GM21515 (cell line): Measurements from ENCODE around the gene KRT26.
"Not testable (repeated sequence)": the region's sequence is repeated elsewhere in the genome, so short reads cannot be mapped to it uniquely, and the experiment has no call there.

ENCODE experiments used
- ATAC-seq: cut with Tn5 transposase; IDR thresholded peaks from one replicate; pipeline ENCODE4 v1.9.1; 2021; ENCODE audit not compliant: unreplicated experiment

Gene KRT26

GRCh38 chr17:40795019-40795667, 23.1 kb upstream of the KRT26 start:
- no peak for ATAC-seq

GRCh38 chr17:40794466-40794865, 22.5 kb upstream of the KRT26 start:
- no peak for ATAC-seq

- no peak for ATAC-seq
Observed at GRCh38 chr17:40793832-40794231, 21.8 kb upstream of the KRT26 start.

GRCh38 chr17:40791787-40792436, 19.9 kb upstream of the KRT26 start:
- no peak for ATAC-seq

- ATAC-seq: no peak
Observed at GRCh38 chr17:40791111-40791510, 19.1 kb upstream of the KRT26 start.

GRCh38 chr17:40782450-40782849, 10.4 kb upstream of the KRT26 start, which contains the start of gene KRT27:
TSS of gene KRT27 (minus strand) at chr17:40782550. CDS start at chr17:40782493, 57 bp downstream.
- no peak for ATAC-seq

- ATAC-seq: no peak
Observed at GRCh38 chr17:40779181-40779909, 7.3 kb upstream of the KRT26 start.

- ATAC-seq: no peak
Observed at GRCh38 chr17:40778461-40778860, 6.5 kb upstream of the KRT26 start.

GRCh38 chr17:40777971-40778370, 6.0 kb upstream of the KRT26 start:
- ATAC-seq: no peak

- ATAC-seq: no peak
Observed at GRCh38 chr17:40777459-40777858, 5.5 kb upstream of the KRT26 start.

GRCh38 chr17:40775945-40776344, 3.9 kb upstream of the KRT26 start:
- no peak for ATAC-seq

GRCh38 chr17:40765657-40766056, 6.3 kb downstream of the KRT26 start:
- no peak for ATAC-seq

GRCh38 chr17:40763752-40764151, 8.2 kb downstream of the KRT26 start:
- ATAC-seq: no peak

GRCh38 chr17:40760105-40761016, 11.6 kb downstream of the KRT26 start:
- no peak for ATAC-seq

GRCh38 chr17:40755231-40755630, 16.8 kb downstream of the KRT26 start, which contains the start of gene KRT25:
TSS of gene KRT25 (minus strand) at chr17:40755331. CDS start at chr17:40755271, 60 bp downstream.
- ATAC-seq: no peak

GRCh38 chr17:40753804-40754203, 18.2 kb downstream of the KRT26 start:
- ATAC-seq: no peak

GRCh38 chr17:40751065-40751464, 20.9 kb downstream of the KRT26 start:
- ATAC-seq: no peak

GRCh38 chr17:40750391-40750790, 21.6 kb downstream of the KRT26 start:
- ATAC-seq: no peak

GRCh38 chr17:40748666-40749065, 23.3 kb downstream of the KRT26 start:
- ATAC-seq: not testable (repeated sequence)

GRCh38 chr17:40738553-40738952, 33.4 kb downstream of the KRT26 start:
- no peak for ATAC-seq

- ATAC-seq: no peak
Observed at GRCh38 chr17:40735016-40735415, 37.0 kb downstream of the KRT26 start.
